Endothelial cell of umbilical vein (primary cell): ENCODE results near the gene MINK1. TPM values are rescaled to one million over a fixed set of nuclear protein-coding genes. Genes with fewer than 3 reads are reported as not detected.

Source experiments
- BruUV-seq: library from RNA; stranded (reverse); fragments of 400-500 nt; replicated peaks from 2 replicates; lab custom pipeline; 2021; lab: Mats Ljungman, UMichigan
- CTCF ChIA-PET: fragments of 300-600, 350-600 bp; sonication (Branson Sonifier 250); formaldehyde crosslinking; loops from one replicate; lab custom pipeline; 2021; ENCODE audit warnings: antibody characterized with exemption, inconsistent platforms; lab: Charles Lee
- POLR2A ChIA-PET: fragments of 300-600, 350-600 bp; sonication (Branson Sonifier 250); formaldehyde crosslinking; loops from one replicate; lab custom pipeline; 2021; ENCODE audit warnings: antibody characterized with exemption, inconsistent platforms; lab: Charles Lee
- DNase-seq: peaks from one replicate; pipeline ENCODE4 v3.0.0-alpha.2; 2011; ENCODE audit warnings: low read depth, low spot score
- FAIRE-seq: peaks from 2 replicates; lab custom pipeline; 2011; peaks lifted over from hg19 to GRCh38; lab: Jason Lieb, UNC
- H2AFZ ChIP-seq: 2 replicates; pipeline ENCODE4 v1.6.0; 2012; ENCODE audit warnings: low read depth, low read length, control low read depth, inconsistent platforms
- H3K27ac ChIP-seq: 2 replicates; pipeline ENCODE4 v1.5.1; 2011; ENCODE audit warnings: low read depth, mild to moderate bottlenecking, control low read depth, low read length, moderate library complexity; ENCODE audit not compliant: insufficient read depth
- H3K27me3 ChIP-seq, 2 experiments: 2 replicates each; pipeline versions ENCODE4 v1.6.0 to v1.6.1; 2011; ENCODE audit warnings: low read length in 2 of 2, mixed read lengths in 1 of 2; ENCODE audit not compliant: control insufficient read depth in 2 of 2, insufficient read depth in 2 of 2
- H3K36me3 ChIP-seq, 2 experiments: 2 replicates in 1 of 2; 3 replicates in 1 of 2; pipeline ENCODE4 v1.5.1; 2011; ENCODE audit warnings: low read length in 2 of 2, mild to moderate bottlenecking in 1 of 2, moderate library complexity in 1 of 2; ENCODE audit not compliant: control insufficient read depth in 2 of 2, insufficient read depth in 2 of 2; ENCODE audit errors: extremely low read depth in 1 of 2
- H3K4me1 ChIP-seq: 3 replicates; pipeline ENCODE4 v1.5.1; 2011; ENCODE audit warnings: mild to moderate bottlenecking, low read length; ENCODE audit not compliant: control insufficient read depth, insufficient read depth; ENCODE audit errors: extremely low read depth
- H3K4me2 ChIP-seq: 2 replicates; pipeline ENCODE4 v1.6.1; 2011; ENCODE audit warnings: low read length, control low read depth, mixed read lengths; ENCODE audit not compliant: insufficient read depth
- H3K4me3 ChIP-seq, 3 experiments: fragments of 200-600 bp in 1 of 3; sonication (generic), shearing (Covaris generic) in 1 of 3; replicated peaks in 1 of 3; 2 replicates each; pipeline ENCODE4 v1.5.1; 2011 to 2016; ENCODE audit warnings: control low read depth in 3 of 3, low read length in 3 of 3, mild to moderate bottlenecking in 2 of 3, inconsistent platforms in 1 of 3, low read depth in 1 of 3, moderate library complexity in 1 of 3; ENCODE audit not compliant: insufficient read depth in 1 of 3
- H3K79me2 ChIP-seq: 2 replicates; pipeline ENCODE4 v1.6.0; 2012; ENCODE audit warnings: low read length, inconsistent platforms; ENCODE audit not compliant: control insufficient read depth, insufficient read depth
- H3K9ac ChIP-seq: replicated peaks from 2 replicates; pipeline ENCODE3; 2011; ENCODE audit warnings: low read length, control low read depth; ENCODE audit not compliant: insufficient read depth; ENCODE audit errors: extremely low read depth
- H3K9me1 ChIP-seq: replicated peaks from 3 replicates; pipeline ENCODE4 v1.6.0; 2011; ENCODE audit warnings: mild to moderate bottlenecking, low read length; ENCODE audit not compliant: control insufficient read depth, insufficient read depth; ENCODE audit errors: extremely low read depth
- H3K9me3 ChIP-seq: replicated peaks from 2 replicates; pipeline ENCODE4 v1.5.1; 2012; ENCODE audit warnings: low read length, inconsistent platforms; ENCODE audit not compliant: control insufficient read depth, insufficient read depth
- H4K20me1 ChIP-seq: replicated peaks from 2 replicates; pipeline ENCODE3; 2011; ENCODE audit warnings: mild to moderate bottlenecking, low read length; ENCODE audit not compliant: control insufficient read depth, insufficient read depth; ENCODE audit errors: extremely low read depth
- CTCF ChIP-seq, 2 donors: IDR thresholded peaks; 1 replicate in 1 of 2; 2 replicates in 1 of 2; pipeline ENCODE4 v1.5.1; 2011; ENCODE audit warnings: low read length in 2 of 2, mild to moderate bottlenecking in 2 of 2, moderate library complexity in 2 of 2, control low read depth in 1 of 2, inconsistent platforms in 1 of 2, low read depth in 1 of 2; ENCODE audit not compliant: insufficient read depth in 1 of 2; ENCODE audit errors: extremely low read depth in 1 of 2
- EZH2 ChIP-seq: IDR thresholded peaks from 2 replicates; pipeline ENCODE4 v1.6.1; 2012; ENCODE audit warnings: borderline replicate concordance, low read depth, mild to moderate bottlenecking, moderate library complexity, low read length, inconsistent platforms; ENCODE audit not compliant: severe bottlenecking
- MYC ChIP-seq: IDR thresholded peaks from one replicate; pipeline ENCODE4 v1.6.1; 2011; ENCODE audit warnings: mild to moderate bottlenecking, low read depth, low read length
- POLR2A ChIP-seq: IDR thresholded peaks from 2 replicates; pipeline ENCODE4 v1.6.1; 2012; ENCODE audit warnings: low read depth, mild to moderate bottlenecking, control low read depth, low read length
- POLR2AphosphoS5 ChIP-seq: IDR thresholded peaks from 2 replicates; pipeline ENCODE4 v1.6.1; 2012; ENCODE audit warnings: low read depth, mild to moderate bottlenecking, control low read depth, low read length, moderate library complexity; ENCODE audit not compliant: insufficient read depth
- dilution Hi-C: fragments of 300-500 bp; cut with MboI; formaldehyde crosslinking; loops from one replicate; pipeline ENCODE4 v1.15.0; 2019; ENCODE audit warnings: low sequenced_read_pairs; ENCODE audit not compliant: extremely low pct_ligation_motif_present
- intact Hi-C: fragments of 100-400 bp; cut with micrococcal nuclease; formaldehyde crosslinking; loops from one replicate; pipeline ENCODE4 v1.10.0; 2022
- polyA plus RNA-seq, 4 experiments: library from polyadenylated mRNA; depleted of rRNA in 3 of 4; stranded (reverse) in 3 of 4; unstranded in 1 of 4; fragments of >200 nt; gene quantifications; 2 replicates each; pipeline versions ENCODE4 v1.2.1 to v1.2.3, GENCODE V29; 2011 to 2012; ENCODE audit warnings: missing spikeins in 1 of 4
- total RNA-seq: library from RNA; stranded (reverse); gene quantifications from 2 replicates; pipeline ENCODE4 v1.2.3, GENCODE V29; 2021
- TF ChIP-seq, protein P1 (sequence below): IDR thresholded peaks from 2 replicates; pipeline ENCODE4 v1.6.1; 2011; ENCODE audit not compliant: insufficient read depth, insufficient read length

MINK1 gene
- total and polyA plus RNA-seq, 2 donors (not counting 3 experiments of a cell fraction or from before 2014, with no cell fraction given), result 53.6 to 89.4 TPM

DNA sequence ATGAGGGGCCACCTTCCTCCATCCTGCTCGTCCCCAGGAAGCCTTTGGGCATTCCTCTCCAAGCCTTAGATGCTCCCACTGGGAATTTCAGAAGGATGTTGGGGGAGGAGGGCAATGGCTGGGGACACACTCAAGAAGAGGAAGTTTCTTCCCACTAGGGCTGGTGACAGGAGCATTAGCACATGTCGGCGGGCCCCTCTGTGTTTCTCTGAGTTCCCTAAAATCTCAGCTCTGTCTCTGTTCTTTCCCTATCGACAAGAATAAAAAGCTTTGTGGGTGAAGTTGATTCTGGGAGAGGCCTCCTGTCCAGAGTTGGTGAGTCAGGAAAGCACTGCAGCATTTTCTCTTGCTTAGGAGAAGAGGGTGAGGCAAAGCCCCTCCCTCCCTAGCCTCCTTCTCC lies 46.5 kb downstream of the MINK1 start:
- Histone ChIP-seq H3K36me3 (peaks cover 2 to 20% of the 10 kb centered on the region in 2 experiments), H3K4me3 (no peak overlapping the region), H3K9me1 (no peaks in the 10 kb centered on the region), H3K9ac (no peak overlapping the region), H4K20me1 (no peaks in the 10 kb centered on the region), H3K4me1 (no peaks in the 10 kb centered on the region), H3K4me2 (no peak overlapping the region), H2AFZ (no peak overlapping the region), H3K27ac (no peak overlapping the region), H3K9me3 (no peaks in the 10 kb centered on the region), H3K27me3 (no peaks in the 10 kb centered on the region), H3K79me2 (no peaks in the 10 kb centered on the region)
- no TSS peak for BruUV-seq
- DNase-seq (no peak), FAIRE-seq (no peak)
- ChIA-PET POLR2A (no interaction called here), CTCF (interaction anchor here (1.7 to 5.9 kb wide), 3 partner anchors 12 to 91 kb away, joined by 3 to 61 read pairs (median 5); partner anchors contain the start of genes GLTPD2 and VMO1)
- dilution Hi-C loops (no loop called here), intact Hi-C loops (no loop called here)
- TF ChIP-seq MYC (no peak), POLR2AphosphoS5 (no peak), POLR2A (no peak), EZH2 (no peak), CTCF (IDR thresholded peaks at IDR 0.05; ENCODE audit: extremely low read depth in 1 of 2, insufficient read depth in 1 of 2, low read depth in 1 of 2, low read length in 2 of 2) (no peak)
- TF ChIP-seq, protein P1, sequence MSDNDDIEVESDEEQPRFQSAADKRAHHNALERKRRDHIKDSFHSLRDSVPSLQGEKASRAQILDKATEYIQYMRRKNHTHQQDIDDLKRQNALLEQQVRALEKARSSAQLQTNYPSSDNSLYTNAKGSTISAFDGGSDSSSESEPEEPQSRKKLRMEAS, result no peak
